Natural killer cell treated with Interleukin-12 subunit alpha and Interleukin-12 subunit beta and Interleukin-15 and Interleukin-18, amount 100 ng/mL, for 72 hours (primary cell): Measurements from ENCODE around the gene SNTG2. TPM values are rescaled to one million over a fixed set of nuclear protein-coding genes. Genes with fewer than 3 reads are reported as not detected.

ENCODE experiments used
- ATAC-seq, 2 donors: fragments of 150-1000 bp; cut with Tn5 transposase in 1 of 2; sonication (Bioruptor Pico), chemical (Tn5 transposase) in 1 of 2; 2 replicates each; pipeline ENCODE4 v1.10.0; 2021
- DNase-seq: peaks from one replicate; pipeline ENCODE4 v3.0.0; 2022; ENCODE audit warnings: low spot score
- H3K27ac Mint-ChIP-seq, 2 donors: 1 replicate in 1 of 2; 2 replicates in 1 of 2; pipeline ENCODE4 v1.8.0; 2022; ENCODE audit warnings: mixed read lengths in 2 of 2, mild to moderate bottlenecking in 1 of 2, moderate library complexity in 1 of 2
- H3K27me3 Mint-ChIP-seq, 2 donors: 1 replicate in 1 of 2; 2 replicates in 1 of 2; pipeline ENCODE4 v1.8.0; 2022; ENCODE audit warnings: mixed read lengths in 2 of 2
- H3K36me3 Mint-ChIP-seq: one replicate; pipeline ENCODE4 v1.8.0; 2022; ENCODE audit warnings: mixed read lengths
- H3K4me1 Mint-ChIP-seq, 2 donors: 1 replicate in 1 of 2; 2 replicates in 1 of 2; pipeline ENCODE4 v1.8.0; 2022; ENCODE audit warnings: low read depth in 2 of 2, mixed read lengths in 2 of 2, mild to moderate bottlenecking in 1 of 2
- H3K4me3 Mint-ChIP-seq: one replicate; pipeline ENCODE4 v1.8.0; 2022; ENCODE audit warnings: mixed read lengths
- H3K9me3 Mint-ChIP-seq: 2 replicates; pipeline ENCODE4 v1.8.0; 2022; ENCODE audit warnings: mixed read lengths
- total RNA-seq, 2 donors: library from RNA; stranded (reverse); gene quantifications; one replicate each; pipeline ENCODE4 v1.2.3, GENCODE V29; 2022

SNTG2 gene
- total RNA-seq, 2 donors from 2014 or later, result 0.31 TPM; not detected in 1

GRCh38 chr2:1248187-1248586, 297.5 kb downstream of the SNTG2 start:
- Mint-ChIP-seq H3K4me3 (no peak overlapping the region), H3K27me3 (peaks cover 21 to 41% of the 10 kb centered on the region in 2 donors), H3K4me1 (no peaks in the 10 kb centered on the region), H3K36me3 (no peaks in the 10 kb centered on the region), H3K9me3 (no peaks in the 10 kb centered on the region), H3K27ac (no peak overlapping the region)
- no peak for ATAC-seq
- no peak for DNase-seq

DNA sequence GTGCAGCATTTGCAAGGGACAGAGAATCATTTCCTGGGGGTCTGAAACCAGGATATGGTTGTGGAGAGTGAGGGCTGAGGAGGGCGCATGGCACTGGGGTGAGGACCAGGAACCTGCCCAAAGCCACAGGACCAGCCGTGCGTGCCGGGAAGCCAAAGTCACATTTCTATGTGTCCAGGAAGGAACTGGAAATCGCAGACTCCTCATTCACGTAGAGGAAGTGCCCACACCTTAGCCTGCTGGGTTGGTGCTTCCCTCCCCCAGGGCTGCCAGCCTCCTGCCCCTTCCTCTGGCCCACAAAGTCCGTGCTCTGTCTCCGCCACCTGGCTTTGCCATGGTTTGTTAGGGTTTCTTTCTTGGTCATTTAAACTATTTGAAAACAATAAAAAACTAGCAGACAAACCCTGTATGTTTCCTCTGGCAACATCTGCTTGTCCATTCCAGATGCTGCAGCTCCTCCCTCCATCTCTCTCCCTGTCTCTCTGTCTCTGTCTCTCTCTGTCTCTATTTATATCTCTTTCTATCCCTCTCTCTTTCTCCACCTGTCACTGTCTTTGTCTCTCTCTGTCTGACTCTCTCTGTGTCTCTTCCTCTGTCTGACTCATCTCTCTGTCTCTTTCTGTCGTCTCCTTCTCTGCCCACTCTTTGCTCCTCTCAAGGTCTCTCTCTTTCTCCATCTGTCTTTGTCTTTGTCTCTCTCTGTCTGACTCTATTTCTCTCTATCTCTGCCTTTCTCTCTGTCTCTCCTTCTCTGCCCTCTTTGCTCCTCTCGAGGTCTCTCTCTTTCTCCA, 299.4 kb downstream of the SNTG2 start:
- DNase-seq (no peak), ATAC-seq (peak in 1 of 2 donors; percentile 36)
- Mint-ChIP-seq H3K27ac (no peak overlapping the region), H3K4me1 (no peaks in the 10 kb centered on the region), H3K9me3 (no peaks in the 10 kb centered on the region), H3K36me3 (no peaks in the 10 kb centered on the region), H3K27me3 (peaks cover 24 to 37% of the 10 kb centered on the region in 2 donors), H3K4me3 (no peak overlapping the region)

DNA sequence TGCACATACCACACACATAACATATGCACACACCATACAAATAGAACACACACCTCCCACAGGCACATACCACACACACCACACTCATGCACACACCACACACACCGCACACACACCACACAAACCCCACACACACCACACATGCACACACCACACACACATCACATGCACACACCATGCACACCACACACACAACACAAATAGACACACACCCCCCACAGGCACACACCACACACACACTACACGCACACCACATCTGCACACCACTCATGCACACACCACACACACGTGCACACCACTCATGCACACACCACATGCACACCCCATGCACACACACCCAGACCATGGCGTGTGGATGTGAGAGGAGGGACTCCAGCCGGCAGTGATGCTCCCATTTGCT, 300.9 kb downstream of the SNTG2 start:
- Mint-ChIP-seq H3K36me3 (no peaks in the 10 kb centered on the region), H3K4me1 (no peaks in the 10 kb centered on the region), H3K27ac (no peak overlapping the region), H3K4me3 (no peak overlapping the region), H3K9me3 (no peaks in the 10 kb centered on the region), H3K27me3 (peaks cover 28 to 42% of the 10 kb centered on the region in 2 donors)
- DNase-seq (no peak), ATAC-seq (peak; percentile 43 to 50)

DNA sequence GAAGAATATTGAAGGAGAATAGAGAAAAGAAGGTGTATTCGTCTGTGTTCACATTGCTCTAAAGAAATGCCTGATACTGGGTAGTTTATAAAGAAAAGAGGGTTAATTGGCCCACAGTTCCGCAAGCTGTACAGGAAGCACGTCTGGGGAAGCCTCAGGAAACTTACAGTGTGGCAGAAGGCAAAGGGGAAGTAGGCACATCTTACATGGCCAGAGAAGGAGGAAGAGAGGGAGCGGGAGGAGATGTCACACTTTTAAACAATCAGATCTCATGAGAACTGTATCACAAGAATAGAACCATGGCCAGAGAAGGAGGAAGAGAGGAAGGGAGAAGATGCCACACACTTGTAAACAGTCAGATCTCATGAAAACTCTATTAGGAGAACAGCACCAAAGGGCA, 303.0 kb downstream of the SNTG2 start:
- Mint-ChIP-seq H3K4me3 (no peak overlapping the region), H3K36me3 (no peaks in the 10 kb centered on the region), H3K9me3 (no peaks in the 10 kb centered on the region), H3K27me3 (peaks cover 26 to 48% of the 10 kb centered on the region in 2 donors), H3K27ac (no peak overlapping the region), H3K4me1 (no peaks in the 10 kb centered on the region)
- no peak for DNase-seq
- ATAC-seq, result no peak

DNA sequence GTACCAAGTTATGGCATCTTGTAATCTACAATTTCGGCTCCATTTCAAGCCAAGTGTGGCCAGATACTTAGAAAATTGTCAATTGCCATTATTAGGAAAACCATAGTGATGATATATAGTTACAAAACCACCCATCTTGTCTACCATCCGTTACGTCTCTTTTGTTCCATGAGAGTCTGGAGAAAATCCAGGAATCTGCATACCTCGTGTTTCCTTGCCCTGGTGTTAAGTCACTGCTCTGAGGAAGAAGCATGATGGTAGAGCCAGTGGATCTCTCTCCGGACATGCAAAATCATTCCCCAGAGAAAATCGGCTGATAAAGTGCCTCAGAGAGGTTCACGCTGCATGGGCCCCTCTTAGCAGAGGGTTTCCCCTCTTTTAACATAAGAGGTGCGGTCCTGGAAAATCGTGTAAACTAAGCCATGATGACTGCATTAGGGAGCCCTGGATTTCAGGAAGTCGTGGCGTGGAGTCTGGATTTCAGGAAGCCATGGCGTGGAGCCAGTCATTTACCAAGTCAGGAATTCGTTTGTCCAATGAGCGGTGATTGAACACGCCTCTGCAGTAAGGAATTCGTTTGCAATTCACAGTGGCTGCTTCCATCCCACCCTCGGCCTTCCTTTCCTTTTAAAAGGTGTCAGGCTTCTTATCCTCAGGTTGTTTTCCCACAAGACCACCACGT, 304.2 kb downstream of the SNTG2 start:
- Mint-ChIP-seq H3K27me3 (peaks cover 28 to 55% of the 10 kb centered on the region in 2 donors), H3K36me3 (no peaks in the 10 kb centered on the region), H3K27ac (no peak overlapping the region), H3K4me1 (no peaks in the 10 kb centered on the region), H3K9me3 (no peaks in the 10 kb centered on the region), H3K4me3 (no peak overlapping the region)
- ATAC-seq (no peak), DNase-seq (no peak)

GRCh38 chr2:1256632-1257324, 306.1 kb downstream of the SNTG2 start:
- no peak overlapping the region for H3K27ac Mint-ChIP-seq
- ATAC-seq, result no peak

GRCh38 chr2:1257334-1257733, 306.7 kb downstream of the SNTG2 start:
- Mint-ChIP-seq H3K36me3 (no peaks in the 10 kb centered on the region), H3K9me3 (no peaks in the 10 kb centered on the region), H3K4me1 (no peaks in the 10 kb centered on the region), H3K27me3 (peaks cover 24 to 44% of the 10 kb centered on the region in 2 donors), H3K27ac (no peak overlapping the region), H3K4me3 (no peak overlapping the region)
- ATAC-seq (no peak), DNase-seq (no peak)

More at GRCh38 chr2:1256632-1257324, 306.1 kb downstream of the SNTG2 start:
- Mint-ChIP-seq H3K27me3 (peaks cover 19 to 41% of the 10 kb centered on the region in 2 donors), H3K9me3 (no peaks in the 10 kb centered on the region), H3K36me3 (no peaks in the 10 kb centered on the region), H3K4me1 (no peaks in the 10 kb centered on the region), H3K4me3 (no peak overlapping the region)
- no peak for DNase-seq

GRCh38 chr2:1259746-1260145, 309.1 kb downstream of the SNTG2 start:
- H3K4me1 Mint-ChIP-seq, result no peaks in the 10 kb centered on the region
- H3K9me3 Mint-ChIP-seq, result no peaks in the 10 kb centered on the region
- ATAC-seq, result peak in 1 of 2 donors; percentile 43
- peaks cover 17 to 34% of the 10 kb centered on the region in 2 donors for H3K27me3 Mint-ChIP-seq
- no peaks in the 10 kb centered on the region for H3K36me3 Mint-ChIP-seq
- no peak overlapping the region for H3K4me3 Mint-ChIP-seq
- DNase-seq, result no peak
- no peak overlapping the region for H3K27ac Mint-ChIP-seq

GRCh38 chr2:1262609-1263008, 312.0 kb downstream of the SNTG2 start:
- H3K4me3 Mint-ChIP-seq, result no peak overlapping the region
- no peaks in the 10 kb centered on the region for H3K9me3 Mint-ChIP-seq
- no peak overlapping the region for H3K27ac Mint-ChIP-seq
- no peak for ATAC-seq
- no peaks in the 10 kb centered on the region for H3K36me3 Mint-ChIP-seq
- no peaks in the 10 kb centered on the region for H3K4me1 Mint-ChIP-seq
- H3K27me3 Mint-ChIP-seq, result peaks cover 13 to 32% of the 10 kb centered on the region in 2 donors
- DNase-seq, result no peak

GRCh38 chr2:1265454-1265853, 314.8 kb downstream of the SNTG2 start:
- DNase-seq, result no peak
- no peak overlapping the region for H3K27ac Mint-ChIP-seq
- H3K9me3 Mint-ChIP-seq, result no peaks in the 10 kb centered on the region
- no peak overlapping the region for H3K4me3 Mint-ChIP-seq
- H3K27me3 Mint-ChIP-seq, result peaks cover 14 to 29% of the 10 kb centered on the region in 2 donors
- H3K4me1 Mint-ChIP-seq, result no peaks in the 10 kb centered on the region
- H3K36me3 Mint-ChIP-seq, result no peaks in the 10 kb centered on the region
- ATAC-seq, result no peak

DNA sequence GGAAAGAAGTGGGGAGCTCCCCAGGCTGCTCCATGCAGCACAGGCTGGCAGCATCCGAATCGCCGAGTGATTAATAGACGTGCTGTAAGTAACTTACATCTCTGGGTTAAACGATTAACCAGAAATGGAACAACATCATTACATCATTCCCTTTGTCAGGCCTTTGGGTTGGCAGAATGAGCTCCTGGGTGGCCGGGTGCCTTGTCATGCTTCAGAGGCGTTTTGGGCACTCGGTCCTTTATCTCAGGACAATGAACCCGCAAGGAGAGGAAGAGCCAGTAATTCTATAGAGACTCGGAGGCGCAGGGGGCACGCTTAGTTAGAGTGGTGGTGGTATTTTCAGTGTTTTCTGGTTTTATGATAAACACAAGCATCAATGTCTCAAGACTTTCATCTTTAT, 315.7 kb downstream of the SNTG2 start:
- no peak for ATAC-seq
- Mint-ChIP-seq H3K9me3 (no peaks in the 10 kb centered on the region), H3K27me3 (peaks cover 11 to 34% of the 10 kb centered on the region in 2 donors), H3K36me3 (no peaks in the 10 kb centered on the region), H3K4me3 (no peak overlapping the region), H3K27ac (no peak overlapping the region), H3K4me1 (no peaks in the 10 kb centered on the region)
- DNase-seq, result no peak

DNA sequence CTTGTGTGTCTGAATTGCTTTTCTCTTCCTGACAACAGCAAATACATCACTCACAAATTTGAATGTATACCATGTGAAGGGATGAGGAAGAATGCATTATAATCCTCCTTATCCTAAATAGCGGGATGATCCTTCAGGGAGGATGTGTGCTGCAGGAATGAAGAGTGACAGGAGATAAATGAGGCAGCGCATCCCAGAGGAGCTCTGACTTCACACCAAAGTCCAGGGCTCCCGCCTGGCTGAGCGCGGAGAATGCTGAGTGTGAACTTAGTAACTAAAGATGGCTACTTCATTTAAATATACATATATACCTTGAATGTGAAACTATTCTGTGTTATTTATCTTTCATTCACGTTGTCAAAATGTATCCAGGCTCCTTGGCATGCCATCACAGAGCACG, 317.4 kb downstream of the SNTG2 start:
- DNase-seq (no peak), ATAC-seq (no peak)
- H3K9me3 Mint-ChIP-seq, result no peaks in the 10 kb centered on the region
- no peaks in the 10 kb centered on the region for H3K36me3 Mint-ChIP-seq
- peaks cover 6 to 25% of the 10 kb centered on the region in 2 donors for H3K27me3 Mint-ChIP-seq
- H3K27ac Mint-ChIP-seq, result no peak overlapping the region
- H3K4me1 Mint-ChIP-seq, result no peaks in the 10 kb centered on the region
- H3K4me3 Mint-ChIP-seq, result no peak overlapping the region

- Mint-ChIP-seq H3K4me3 (no peak overlapping the region), H3K9me3 (no peaks in the 10 kb centered on the region), H3K4me1 (no peaks in the 10 kb centered on the region), H3K36me3 (no peaks in the 10 kb centered on the region), H3K27me3 (peaks cover 6 to 35% of the 10 kb centered on the region in 2 donors), H3K27ac (no peak overlapping the region)
- ATAC-seq (no peak), DNase-seq (no peak)
Observed at GRCh38 chr2:1269812-1270211, 319.2 kb downstream of the SNTG2 start.

DNA sequence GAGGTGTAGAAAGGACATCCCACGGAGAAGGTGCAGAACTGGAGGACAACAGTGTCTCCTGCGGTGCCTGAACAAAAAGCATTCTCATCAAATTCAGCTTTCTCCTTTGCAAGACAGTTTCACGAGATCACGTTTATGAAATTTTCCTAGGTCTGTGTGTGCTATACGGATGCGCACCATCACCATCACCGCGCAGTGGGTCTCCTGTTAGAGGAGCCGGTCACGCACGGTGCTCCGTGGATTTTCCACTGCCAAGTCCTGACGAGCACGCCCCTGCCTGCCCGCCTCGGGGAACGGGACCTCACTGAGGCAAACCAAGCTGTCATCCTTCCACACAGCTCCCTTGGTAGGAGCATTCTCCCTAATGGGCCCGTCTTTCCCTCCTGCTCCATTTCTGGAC, 322.2 kb downstream of the SNTG2 start:
- ATAC-seq, result no peak

More for the DNA sequence above, 322.2 kb downstream of the SNTG2 start:
- Mint-ChIP-seq H3K27me3 (peaks cover 7 to 26% of the 10 kb centered on the region in 2 donors), H3K27ac (no peak overlapping the region), H3K4me1 (no peaks in the 10 kb centered on the region), H3K9me3 (no peaks in the 10 kb centered on the region), H3K4me3 (no peak overlapping the region), H3K36me3 (no peaks in the 10 kb centered on the region)
- no peak for DNase-seq
